Neural cell (in vitro differentiated cells): ENCODE measurements around the gene CACNA1I. TPM values are rescaled to one million over a fixed set of nuclear protein-coding genes. Genes with fewer than 3 reads are reported as not detected.

Experiments
- H2AFZ ChIP-seq: fragments of 200-600, 300-800 bp; sonication (generic), shearing (Covaris generic); 2 replicates; pipeline ENCODE4 v1.6.0; 2014; ENCODE audit warnings: low read depth, mild to moderate bottlenecking, antibody characterized with exemption, low read length, moderate library complexity
- H3F3A ChIP-seq: fragments of 200-600 bp; shearing (Covaris generic); 2 replicates; pipeline ENCODE4 v1.6.1; 2016; ENCODE audit warnings: mild to moderate bottlenecking, moderate library complexity, mixed read lengths, antibody characterized with exemption, low read length; ENCODE audit not compliant: insufficient read depth, poor library complexity, severe bottlenecking
- H3K27ac ChIP-seq: fragments of 200-600, 300-800 bp; sonication (generic), shearing (Covaris generic); 2 replicates; pipeline ENCODE4 v1.5.1; 2014; ENCODE audit warnings: mild to moderate bottlenecking, low read length, moderate library complexity
- H3K27me3 ChIP-seq: fragments of 300-800, 200-600 bp; sonication (generic), shearing (Covaris generic); 2 replicates; pipeline ENCODE4 v1.6.0; 2014; ENCODE audit warnings: mild to moderate bottlenecking, low read depth, low read length, moderate library complexity; ENCODE audit not compliant: insufficient read depth
- H3K36me3 ChIP-seq: fragments of 300-800, 200-600 bp; sonication (generic), shearing (Covaris generic); 2 replicates; pipeline ENCODE4 v1.5.1; 2014; ENCODE audit warnings: mild to moderate bottlenecking, antibody characterized with exemption, low read length, moderate library complexity; ENCODE audit not compliant: insufficient read depth
- H3K4me2 ChIP-seq: fragments of 300-800, 200-600 bp; sonication (generic), shearing (Covaris generic); 2 replicates; pipeline ENCODE4 v1.6.0; 2014; ENCODE audit warnings: mild to moderate bottlenecking, low read length
- H3K4me3 ChIP-seq: fragments of 300-800, 200-600 bp; sonication (generic), shearing (Covaris generic); 2 replicates; pipeline ENCODE4 v1.5.1; 2014; ENCODE audit warnings: mild to moderate bottlenecking, low read length, moderate library complexity
- H3K79me2 ChIP-seq: fragments of 200-600 bp; shearing (Covaris generic); replicated peaks from 2 replicates; pipeline ENCODE4 v1.6.0; 2014; ENCODE audit warnings: mild to moderate bottlenecking, low read length, moderate library complexity; ENCODE audit not compliant: insufficient read depth
- H3K9ac ChIP-seq: fragments of 300-800, 200-600 bp; sonication (generic), shearing (Covaris generic); 2 replicates; pipeline ENCODE4 v1.6.1; 2016; ENCODE audit warnings: mild to moderate bottlenecking, low read length, mixed read lengths
- H3K9me2 ChIP-seq: fragments of 200-600 bp; shearing (Covaris generic); 2 replicates; pipeline ENCODE4 v1.6.1; 2016; ENCODE audit warnings: mild to moderate bottlenecking, low read length, mixed read lengths; ENCODE audit not compliant: insufficient read depth
- H3K9me3 ChIP-seq: fragments of 200-600, 300-800 bp; sonication (generic), shearing (Covaris generic); 2 replicates; pipeline ENCODE4 v1.6.1; 2016; ENCODE audit warnings: mild to moderate bottlenecking, mixed run types, low read length, moderate library complexity, mixed read lengths
- H4K20me1 ChIP-seq: fragments of 200-600 bp; shearing (Covaris generic); 2 replicates; pipeline ENCODE4 v1.6.1; 2016; ENCODE audit warnings: mild to moderate bottlenecking, mixed run types; ENCODE audit not compliant: insufficient read depth
- EP300 ChIP-seq: fragments of 450-650 bp; conservative IDR thresholded peaks from 2 replicates; pipeline ENCODE4 v1.6.1; 2014; ENCODE audit warnings: antibody characterized with exemption, mild to moderate bottlenecking, moderate library complexity; ENCODE audit not compliant: poor library complexity, severe bottlenecking
- EZH2 ChIP-seq: fragments of 200-600, 300-800 bp; shearing (Covaris generic), sonication (generic); IDR thresholded peaks from 2 replicates; pipeline ENCODE4 v1.6.1; 2014; ENCODE audit warnings: antibody characterized with exemption, low read length, borderline replicate concordance, mild to moderate bottlenecking; ENCODE audit not compliant: insufficient read depth, poor library complexity, severe bottlenecking
- MXI1 ChIP-seq: fragments of 450-650 bp; conservative IDR thresholded peaks from 2 replicates; pipeline ENCODE4 v1.6.1; 2014; ENCODE audit warnings: antibody characterized with exemption, mild to moderate bottlenecking; ENCODE audit not compliant: poor library complexity, severe bottlenecking
- POLR2AphosphoS5 ChIP-seq: IDR thresholded peaks from 2 replicates; pipeline ENCODE4 v1.6.1; 2012
- RAD21 ChIP-seq: fragments of 450-650 bp; conservative IDR thresholded peaks from 2 replicates; pipeline ENCODE4 v1.6.1; 2014; ENCODE audit warnings: antibody characterized with exemption, mild to moderate bottlenecking, moderate library complexity
- SMC3 ChIP-seq: fragments of 450-650 bp; conservative IDR thresholded peaks from 2 replicates; pipeline ENCODE4 v1.6.1; 2014; ENCODE audit warnings: antibody characterized with exemption, mild to moderate bottlenecking, moderate library complexity; ENCODE audit not compliant: poor library complexity
- TAF1 ChIP-seq: IDR thresholded peaks from 2 replicates; pipeline ENCODE4 v1.6.1; 2012; ENCODE audit warnings: low read depth
- polyA plus RNA-seq: library from polyadenylated mRNA; depleted of rRNA; stranded (reverse); fragments of >200 nt; gene quantifications from 2 replicates; pipeline ENCODE4 v1.2.3, GENCODE V29; 2014
- TF ChIP-seq, protein P1 (sequence below): fragments of 450-650 bp; IDR thresholded peaks from 2 replicates; pipeline ENCODE4 v1.5.1; 2014; ENCODE audit warnings: antibody characterized with exemption, mild to moderate bottlenecking, moderate library complexity; ENCODE audit not compliant: poor library complexity, severe bottlenecking
- TF ChIP-seq, protein P2 (sequence below): IDR thresholded peaks from 2 replicates; pipeline ENCODE4 v1.6.1; 2012; ENCODE audit warnings: borderline replicate concordance

Gene CACNA1I
- polyA plus RNA-seq, 1 donor from 2014 or later = 1.9 TPM

DNA sequence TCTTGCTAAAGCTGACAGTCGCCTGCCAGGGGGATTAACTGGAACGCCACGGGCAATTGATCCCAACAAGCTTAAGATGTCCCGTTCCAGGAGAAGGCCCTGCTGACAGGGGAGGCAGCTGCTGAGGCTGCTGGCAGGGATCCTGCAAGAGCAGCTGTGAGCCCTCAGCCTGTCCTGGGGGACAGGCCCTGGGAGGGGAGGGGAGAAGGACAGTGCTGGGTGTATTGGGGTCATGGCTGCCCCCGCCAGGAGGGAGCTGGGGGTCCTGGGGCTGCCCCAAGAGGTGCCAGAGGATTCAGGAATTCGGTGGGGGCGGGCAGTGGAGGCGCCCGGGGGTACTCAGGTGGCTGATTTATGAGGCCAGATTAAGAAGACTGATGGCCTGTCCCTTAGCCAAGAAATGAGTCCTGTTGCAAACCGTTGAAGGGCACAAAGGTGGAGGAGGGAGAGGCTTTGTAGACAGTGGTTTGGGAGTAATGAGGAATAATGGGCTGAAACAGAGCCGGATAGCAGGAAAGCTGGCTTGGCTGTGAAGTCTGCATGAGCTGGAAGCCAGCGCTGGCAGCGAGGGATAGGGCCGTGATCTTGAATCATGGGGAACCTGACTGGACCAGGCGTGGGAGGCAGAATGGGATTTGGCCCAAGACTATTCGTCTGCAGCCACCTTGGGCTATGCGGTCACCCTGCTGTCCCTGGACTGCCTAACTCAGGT lies 133.5 kb downstream of the CACNA1I start:
- no peak overlapping the region for H3K4me2 ChIP-seq
- no peaks in the 10 kb centered on the region for H4K20me1 ChIP-seq
- H3F3A ChIP-seq = no peaks in the 10 kb centered on the region
- no peak overlapping the region for H3K27ac ChIP-seq
- H3K4me3 ChIP-seq = no peak overlapping the region
- no peaks in the 10 kb centered on the region for H3K27me3 ChIP-seq
- H3K36me3 ChIP-seq = no peaks in the 10 kb centered on the region
- no peaks in the 10 kb centered on the region for H3K79me2 ChIP-seq
- H2AFZ ChIP-seq = no peak overlapping the region
- no peak overlapping the region for H3K9ac ChIP-seq
- TF ChIP-seq SMC3 = no peak
- no peak for TF ChIP-seq POLR2AphosphoS5
- no peak for TF ChIP-seq TAF1
- H3K9me2 ChIP-seq = no peaks in the 10 kb centered on the region
- H3K9me3 ChIP-seq = no peaks in the 10 kb centered on the region

DNA sequence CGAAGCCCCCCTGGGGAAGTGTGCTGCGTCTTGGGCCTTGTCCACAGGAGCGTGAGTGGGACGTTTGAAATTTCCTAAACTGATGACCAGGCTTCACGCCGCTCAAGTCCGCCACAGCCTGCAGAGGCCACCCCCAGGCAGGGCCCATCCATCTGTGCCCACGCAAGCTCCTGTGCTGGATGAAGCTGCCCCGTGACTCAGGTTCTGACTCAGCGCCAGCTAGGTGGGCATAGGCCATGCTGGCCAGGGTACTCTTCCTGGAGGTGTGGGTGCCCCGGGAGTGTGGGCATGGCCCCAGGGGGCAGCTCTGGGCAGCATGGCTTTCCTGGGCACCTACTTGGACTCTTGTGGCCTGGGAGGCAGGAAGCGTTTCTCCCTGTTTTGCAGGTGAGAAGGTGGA lies 134.8 kb downstream of the CACNA1I start:
- Histone ChIP-seq H3K36me3 (no peaks in the 10 kb centered on the region), H3K4me3 (no peak overlapping the region), H3K27me3 (no peaks in the 10 kb centered on the region), H3K9ac (no peak overlapping the region), H3K9me2 (no peaks in the 10 kb centered on the region), H3K27ac (no peak overlapping the region), H3F3A (no peaks in the 10 kb centered on the region), H3K4me2 (no peak overlapping the region), H3K79me2 (no peaks in the 10 kb centered on the region), H3K9me3 (no peaks in the 10 kb centered on the region), H4K20me1 (no peaks in the 10 kb centered on the region), H2AFZ (no peak overlapping the region)
- TF ChIP-seq, protein P1, sequence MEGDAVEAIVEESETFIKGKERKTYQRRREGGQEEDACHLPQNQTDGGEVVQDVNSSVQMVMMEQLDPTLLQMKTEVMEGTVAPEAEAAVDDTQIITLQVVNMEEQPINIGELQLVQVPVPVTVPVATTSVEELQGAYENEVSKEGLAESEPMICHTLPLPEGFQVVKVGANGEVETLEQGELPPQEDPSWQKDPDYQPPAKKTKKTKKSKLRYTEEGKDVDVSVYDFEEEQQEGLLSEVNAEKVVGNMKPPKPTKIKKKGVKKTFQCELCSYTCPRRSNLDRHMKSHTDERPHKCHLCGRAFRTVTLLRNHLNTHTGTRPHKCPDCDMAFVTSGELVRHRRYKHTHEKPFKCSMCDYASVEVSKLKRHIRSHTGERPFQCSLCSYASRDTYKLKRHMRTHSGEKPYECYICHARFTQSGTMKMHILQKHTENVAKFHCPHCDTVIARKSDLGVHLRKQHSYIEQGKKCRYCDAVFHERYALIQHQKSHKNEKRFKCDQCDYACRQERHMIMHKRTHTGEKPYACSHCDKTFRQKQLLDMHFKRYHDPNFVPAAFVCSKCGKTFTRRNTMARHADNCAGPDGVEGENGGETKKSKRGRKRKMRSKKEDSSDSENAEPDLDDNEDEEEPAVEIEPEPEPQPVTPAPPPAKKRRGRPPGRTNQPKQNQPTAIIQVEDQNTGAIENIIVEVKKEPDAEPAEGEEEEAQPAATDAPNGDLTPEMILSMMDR = no peak
- TF ChIP-seq MXI1 (no peak), EP300 (no peak), RAD21 (no peak), TAF1 (no peak), EZH2 (no peak), POLR2AphosphoS5 (no peak), SMC3 (no peak)
- TF ChIP-seq, protein P2, sequence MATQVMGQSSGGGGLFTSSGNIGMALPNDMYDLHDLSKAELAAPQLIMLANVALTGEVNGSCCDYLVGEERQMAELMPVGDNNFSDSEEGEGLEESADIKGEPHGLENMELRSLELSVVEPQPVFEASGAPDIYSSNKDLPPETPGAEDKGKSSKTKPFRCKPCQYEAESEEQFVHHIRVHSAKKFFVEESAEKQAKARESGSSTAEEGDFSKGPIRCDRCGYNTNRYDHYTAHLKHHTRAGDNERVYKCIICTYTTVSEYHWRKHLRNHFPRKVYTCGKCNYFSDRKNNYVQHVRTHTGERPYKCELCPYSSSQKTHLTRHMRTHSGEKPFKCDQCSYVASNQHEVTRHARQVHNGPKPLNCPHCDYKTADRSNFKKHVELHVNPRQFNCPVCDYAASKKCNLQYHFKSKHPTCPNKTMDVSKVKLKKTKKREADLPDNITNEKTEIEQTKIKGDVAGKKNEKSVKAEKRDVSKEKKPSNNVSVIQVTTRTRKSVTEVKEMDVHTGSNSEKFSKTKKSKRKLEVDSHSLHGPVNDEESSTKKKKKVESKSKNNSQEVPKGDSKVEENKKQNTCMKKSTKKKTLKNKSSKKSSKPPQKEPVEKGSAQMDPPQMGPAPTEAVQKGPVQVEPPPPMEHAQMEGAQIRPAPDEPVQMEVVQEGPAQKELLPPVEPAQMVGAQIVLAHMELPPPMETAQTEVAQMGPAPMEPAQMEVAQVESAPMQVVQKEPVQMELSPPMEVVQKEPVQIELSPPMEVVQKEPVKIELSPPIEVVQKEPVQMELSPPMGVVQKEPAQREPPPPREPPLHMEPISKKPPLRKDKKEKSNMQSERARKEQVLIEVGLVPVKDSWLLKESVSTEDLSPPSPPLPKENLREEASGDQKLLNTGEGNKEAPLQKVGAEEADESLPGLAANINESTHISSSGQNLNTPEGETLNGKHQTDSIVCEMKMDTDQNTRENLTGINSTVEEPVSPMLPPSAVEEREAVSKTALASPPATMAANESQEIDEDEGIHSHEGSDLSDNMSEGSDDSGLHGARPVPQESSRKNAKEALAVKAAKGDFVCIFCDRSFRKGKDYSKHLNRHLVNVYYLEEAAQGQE = no peak
